ENCODE data around the gene FAM83F.

The FAM83F gene

DNA sequence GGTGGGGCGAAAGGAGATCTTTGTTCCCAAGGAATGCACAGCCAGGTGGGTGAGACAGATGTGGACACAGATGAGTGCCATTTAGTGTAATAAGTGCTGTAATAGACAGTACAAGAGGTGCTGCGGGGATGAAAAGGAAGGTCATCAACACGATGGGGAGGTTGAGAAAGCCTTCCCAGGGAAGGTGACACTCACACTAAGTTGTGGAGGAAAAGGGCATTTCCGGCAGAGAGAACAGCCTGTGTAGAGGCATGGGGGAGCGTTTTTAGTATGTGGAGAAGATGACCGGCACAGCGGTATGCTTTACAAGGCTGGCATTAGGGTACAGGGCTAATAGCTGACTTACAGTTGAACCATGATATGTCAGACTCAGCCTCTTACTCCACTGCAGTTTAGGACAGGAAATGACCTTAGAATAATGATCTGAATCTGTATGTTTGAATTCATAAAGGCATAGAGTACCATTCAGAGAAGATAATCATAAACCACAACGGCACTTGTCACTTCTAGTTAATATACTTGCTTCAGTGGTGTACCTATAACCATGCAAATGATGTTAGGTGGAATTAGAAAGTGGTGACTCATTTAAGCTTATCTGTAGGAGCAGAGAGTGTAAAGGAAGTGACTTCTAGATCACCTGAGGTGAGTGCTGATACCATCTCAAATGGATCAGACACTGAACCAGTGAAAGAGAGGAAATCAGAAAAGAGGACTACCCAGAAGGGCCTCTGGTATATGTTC lies 60.6 kb downstream of the FAM83F start:
- ATAC-seq, result peak; percentile 35; the same call in 2 of the 3 replicates

DNA sequence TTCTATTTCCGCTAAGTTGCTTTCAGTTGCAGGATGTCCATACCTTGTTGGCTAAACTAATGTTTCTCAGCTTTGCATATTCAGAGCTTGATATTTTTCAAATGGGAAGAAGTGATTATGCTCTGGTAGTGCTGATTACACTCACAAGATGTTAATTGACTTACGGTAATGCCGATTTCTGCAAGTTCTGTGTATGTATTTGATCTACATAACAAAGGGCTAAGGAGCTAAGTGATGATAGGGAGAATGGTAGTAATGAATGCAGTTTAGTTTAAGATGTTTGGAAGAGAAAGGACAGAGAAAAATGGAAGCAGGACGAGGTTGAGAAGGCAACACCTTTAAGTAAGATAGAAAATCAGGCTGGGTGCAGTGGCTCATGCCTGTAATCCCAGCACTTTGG lies 61.4 kb downstream of the FAM83F start:
- no peak for ATAC-seq
- TF ChIP-seq OSR1 (CRISPR knock-in tag; IDR thresholded peaks at IDR 0.05) (no peak), ISL1 (CRISPR knock-in tag; IDR thresholded peaks at IDR 0.05) (no peak), PPARA (CRISPR knock-in tag; IDR thresholded peaks at IDR 0.05; ENCODE audit: borderline replicate concordance) (no peak), TOX (CRISPR knock-in tag; IDR thresholded peaks at IDR 0.05; ENCODE audit: borderline replicate concordance) (no peak), ESRRG (CRISPR knock-in tag; IDR thresholded peaks at IDR 0.05) (no peak), ZFP3 (CRISPR knock-in tag; IDR thresholded peaks at IDR 0.05) (no peak), ZNF565 (CRISPR knock-in tag; conservative IDR thresholded peaks at IDR 0.05; ENCODE audit: low read depth) (no peak), BACH2 (CRISPR knock-in tag; IDR thresholded peaks at IDR 0.05; ENCODE audit: borderline replicate concordance) (no peak)
- TF ChIP-seq, protein P1, sequence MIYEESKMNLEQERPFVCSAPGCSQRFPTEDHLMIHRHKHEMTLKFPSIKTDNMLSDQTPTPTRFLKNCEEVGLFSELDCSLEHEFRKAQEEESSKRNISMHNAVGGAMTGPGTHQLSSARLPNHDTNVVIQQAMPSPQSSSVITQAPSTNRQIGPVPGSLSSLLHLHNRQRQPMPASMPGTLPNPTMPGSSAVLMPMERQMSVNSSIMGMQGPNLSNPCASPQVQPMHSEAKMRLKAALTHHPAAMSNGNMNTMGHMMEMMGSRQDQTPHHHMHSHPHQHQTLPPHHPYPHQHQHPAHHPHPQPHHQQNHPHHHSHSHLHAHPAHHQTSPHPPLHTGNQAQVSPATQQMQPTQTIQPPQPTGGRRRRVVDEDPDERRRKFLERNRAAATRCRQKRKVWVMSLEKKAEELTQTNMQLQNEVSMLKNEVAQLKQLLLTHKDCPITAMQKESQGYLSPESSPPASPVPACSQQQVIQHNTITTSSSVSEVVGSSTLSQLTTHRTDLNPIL (CRISPR knock-in tag; IDR thresholded peaks at IDR 0.05; ENCODE audit: low read depth), result no peak

More for the DNA sequence above, 60.6 kb downstream of the FAM83F start:
- no peak for TF ChIP-seq SNAI2 (CRISPR knock-in tag; IDR thresholded peaks at IDR 0.05)
- no peak for TF ChIP-seq ZC3H10 (CRISPR knock-in tag; IDR thresholded peaks at IDR 0.05)
- TF ChIP-seq CSDC2 (CRISPR knock-in tag; IDR thresholded peaks at IDR 0.05), result no peak
- TF ChIP-seq ISL1 (CRISPR knock-in tag; IDR thresholded peaks at IDR 0.05), result no peak
- TF ChIP-seq BACH2 (CRISPR knock-in tag; IDR thresholded peaks at IDR 0.05; ENCODE audit: borderline replicate concordance), result no peak
- TF ChIP-seq OSR1 (CRISPR knock-in tag; IDR thresholded peaks at IDR 0.05), result no peak
- TF ChIP-seq ARNTL (CRISPR knock-in tag; IDR thresholded peaks at IDR 0.05; ENCODE audit: borderline replicate concordance, low read depth), result no peak
- TF ChIP-seq GLIS3 (CRISPR knock-in tag; IDR thresholded peaks at IDR 0.05), result no peak
- no peak for TF ChIP-seq ZFP30 (CRISPR knock-in tag; IDR thresholded peaks at IDR 0.05)
- TF ChIP-seq, protein P2, sequence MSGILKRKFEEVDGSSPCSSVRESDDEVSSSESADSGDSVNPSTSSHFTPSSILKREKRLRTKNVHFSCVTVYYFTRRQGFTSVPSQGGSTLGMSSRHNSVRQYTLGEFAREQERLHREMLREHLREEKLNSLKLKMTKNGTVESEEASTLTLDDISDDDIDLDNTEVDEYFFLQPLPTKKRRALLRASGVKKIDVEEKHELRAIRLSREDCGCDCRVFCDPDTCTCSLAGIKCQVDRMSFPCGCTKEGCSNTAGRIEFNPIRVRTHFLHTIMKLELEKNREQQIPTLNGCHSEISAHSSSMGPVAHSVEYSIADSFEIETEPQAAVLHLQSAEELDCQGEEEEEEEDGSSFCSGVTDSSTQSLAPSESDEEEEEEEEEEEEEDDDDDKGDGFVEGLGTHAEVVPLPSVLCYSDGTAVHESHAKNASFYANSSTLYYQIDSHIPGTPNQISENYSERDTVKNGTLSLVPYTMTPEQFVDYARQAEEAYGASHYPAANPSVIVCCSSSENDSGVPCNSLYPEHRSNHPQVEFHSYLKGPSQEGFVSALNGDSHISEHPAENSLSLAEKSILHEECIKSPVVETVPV (CRISPR knock-in tag; IDR thresholded peaks at IDR 0.05), result no peak
- TF ChIP-seq, protein P1 (CRISPR knock-in tag; IDR thresholded peaks at IDR 0.05; ENCODE audit: low read depth), result no peak
- no peak for TF ChIP-seq RARB (CRISPR knock-in tag; IDR thresholded peaks at IDR 0.05)
- no peak for TF ChIP-seq PPARA (CRISPR knock-in tag; IDR thresholded peaks at IDR 0.05; ENCODE audit: borderline replicate concordance)
- no peak for TF ChIP-seq ZFP3 (CRISPR knock-in tag; IDR thresholded peaks at IDR 0.05)

DNA sequence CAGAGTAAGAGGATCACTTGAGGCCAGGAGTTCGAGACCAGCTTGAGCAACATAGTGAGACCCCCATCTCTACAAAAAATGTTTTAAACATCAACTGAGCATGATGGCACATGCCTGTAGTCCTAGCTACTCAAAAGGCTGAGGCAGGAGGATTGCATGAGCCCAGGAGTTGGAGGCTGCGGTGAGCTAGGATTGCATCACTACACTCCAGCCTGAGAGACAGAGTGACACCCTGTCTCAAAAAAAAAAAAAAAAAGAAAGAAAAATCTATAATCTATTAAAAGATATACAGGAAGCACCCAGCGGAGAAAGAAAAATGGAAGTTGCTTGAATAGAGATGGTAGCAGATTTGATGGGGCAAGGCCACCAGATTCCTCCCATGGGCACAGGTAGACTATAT lies 61.8 kb downstream of the FAM83F start:
- ATAC-seq, result no peak
- TF ChIP-seq ARNTL (CRISPR knock-in tag; IDR thresholded peaks at IDR 0.05; ENCODE audit: borderline replicate concordance, low read depth) (no peak), RARB (CRISPR knock-in tag; IDR thresholded peaks at IDR 0.05) (no peak), GLIS3 (CRISPR knock-in tag; IDR thresholded peaks at IDR 0.05) (no peak)

DNA sequence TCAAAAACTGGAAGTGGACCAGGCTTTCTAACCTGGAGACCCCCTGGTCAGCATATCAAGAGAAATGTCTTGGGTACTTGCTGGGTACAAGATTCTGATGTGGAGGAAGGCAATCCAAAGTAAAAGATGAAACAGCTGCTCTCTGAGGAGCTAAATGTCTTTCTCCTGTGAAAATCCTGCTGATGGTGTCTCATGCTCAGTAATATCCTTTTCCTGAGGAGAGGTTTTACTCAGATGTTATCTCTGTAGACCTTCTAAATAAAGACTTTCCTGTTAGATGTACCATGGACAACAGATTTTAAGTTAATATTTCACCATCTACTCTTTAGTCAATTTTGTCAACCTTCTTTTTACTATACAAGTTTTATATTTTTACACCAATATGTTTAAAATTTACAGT lies 62.9 kb downstream of the FAM83F start:
- no peak for ATAC-seq
- TF ChIP-seq, protein P3, sequence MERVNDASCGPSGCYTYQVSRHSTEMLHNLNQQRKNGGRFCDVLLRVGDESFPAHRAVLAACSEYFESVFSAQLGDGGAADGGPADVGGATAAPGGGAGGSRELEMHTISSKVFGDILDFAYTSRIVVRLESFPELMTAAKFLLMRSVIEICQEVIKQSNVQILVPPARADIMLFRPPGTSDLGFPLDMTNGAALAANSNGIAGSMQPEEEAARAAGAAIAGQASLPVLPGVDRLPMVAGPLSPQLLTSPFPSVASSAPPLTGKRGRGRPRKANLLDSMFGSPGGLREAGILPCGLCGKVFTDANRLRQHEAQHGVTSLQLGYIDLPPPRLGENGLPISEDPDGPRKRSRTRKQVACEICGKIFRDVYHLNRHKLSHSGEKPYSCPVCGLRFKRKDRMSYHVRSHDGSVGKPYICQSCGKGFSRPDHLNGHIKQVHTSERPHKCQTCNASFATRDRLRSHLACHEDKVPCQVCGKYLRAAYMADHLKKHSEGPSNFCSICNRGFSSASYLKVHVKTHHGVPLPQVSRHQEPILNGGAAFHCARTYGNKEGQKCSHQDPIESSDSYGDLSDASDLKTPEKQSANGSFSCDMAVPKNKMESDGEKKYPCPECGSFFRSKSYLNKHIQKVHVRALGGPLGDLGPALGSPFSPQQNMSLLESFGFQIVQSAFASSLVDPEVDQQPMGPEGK (CRISPR knock-in tag; IDR thresholded peaks at IDR 0.05; ENCODE audit: borderline replicate concordance), result no peak
- TF ChIP-seq ZFP30 (CRISPR knock-in tag; IDR thresholded peaks at IDR 0.05), result no peak

DNA sequence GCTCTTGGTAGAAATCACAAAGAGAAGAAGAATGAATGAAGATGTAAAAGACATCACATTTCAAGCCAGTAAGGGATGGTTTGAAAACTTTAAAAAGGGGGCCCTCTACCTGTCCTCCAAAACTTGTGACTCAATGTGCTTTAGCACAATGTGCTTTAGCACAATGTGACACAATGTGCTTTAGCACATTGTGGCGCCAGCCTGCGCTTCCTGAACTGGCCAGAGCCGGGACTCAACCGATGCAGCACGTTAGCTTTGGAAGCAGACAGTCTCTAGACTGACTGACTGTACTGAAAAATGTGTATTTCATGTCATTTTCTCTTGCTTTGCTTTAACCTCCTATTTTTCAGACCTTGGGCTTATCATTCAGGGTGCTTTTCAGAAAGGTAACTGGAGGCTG lies 63.5 kb downstream of the FAM83F start:
- no peak for ATAC-seq
- no peak for TF ChIP-seq GLIS3 (CRISPR knock-in tag; IDR thresholded peaks at IDR 0.05)
- TF ChIP-seq, protein P4, sequence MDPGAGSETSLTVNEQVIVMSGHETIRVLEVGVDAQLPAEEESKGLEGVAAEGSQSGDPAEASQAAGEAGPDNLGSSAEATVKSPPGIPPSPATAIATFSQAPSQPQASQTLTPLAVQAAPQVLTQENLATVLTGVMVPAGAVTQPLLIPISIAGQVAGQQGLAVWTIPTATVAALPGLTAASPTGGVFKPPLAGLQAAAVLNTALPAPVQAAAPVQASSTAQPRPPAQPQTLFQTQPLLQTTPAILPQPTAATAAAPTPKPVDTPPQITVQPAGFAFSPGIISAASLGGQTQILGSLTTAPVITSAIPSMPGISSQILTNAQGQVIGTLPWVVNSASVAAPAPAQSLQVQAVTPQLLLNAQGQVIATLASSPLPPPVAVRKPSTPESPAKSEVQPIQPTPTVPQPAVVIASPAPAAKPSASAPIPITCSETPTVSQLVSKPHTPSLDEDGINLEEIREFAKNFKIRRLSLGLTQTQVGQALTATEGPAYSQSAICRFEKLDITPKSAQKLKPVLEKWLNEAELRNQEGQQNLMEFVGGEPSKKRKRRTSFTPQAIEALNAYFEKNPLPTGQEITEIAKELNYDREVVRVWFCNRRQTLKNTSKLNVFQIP (CRISPR knock-in tag; IDR thresholded peaks at IDR 0.05; ENCODE audit: borderline replicate concordance, low read depth), result no peak
- no peak for TF ChIP-seq ZFP3 (CRISPR knock-in tag; IDR thresholded peaks at IDR 0.05)
- TF ChIP-seq ISL1 (CRISPR knock-in tag; IDR thresholded peaks at IDR 0.05), result no peak
- no peak for TF ChIP-seq OSR1 (CRISPR knock-in tag; IDR thresholded peaks at IDR 0.05)
- no peak for TF ChIP-seq RARB (CRISPR knock-in tag; IDR thresholded peaks at IDR 0.05)
- no peak for TF ChIP-seq ARNTL (CRISPR knock-in tag; IDR thresholded peaks at IDR 0.05; ENCODE audit: borderline replicate concordance, low read depth)
- TF ChIP-seq, protein P2 (CRISPR knock-in tag; IDR thresholded peaks at IDR 0.05), result no peak
- no peak for TF ChIP-seq ZFP30 (CRISPR knock-in tag; IDR thresholded peaks at IDR 0.05)
- TF ChIP-seq ZNF70 (CRISPR knock-in tag; IDR thresholded peaks at IDR 0.05), result no peak
